Mesenchymal stem cell (in vitro differentiated cells and primary cell): ENCODE measurements around the gene ATP11C.

Experiments
- DNase-seq: peaks from one replicate; pipeline ENCODE4 v3.0.0-alpha.2; 2013
- H2AFZ ChIP-seq: one replicate; pipeline ENCODE4 v1.6.1; 2013; ENCODE audit warnings: low read depth, mild to moderate bottlenecking, control low read depth, inconsistent platforms, low read length, moderate library complexity
- H2AK5ac ChIP-seq: 2 replicates; pipeline ENCODE4 v1.6.1; 2013; ENCODE audit warnings: low read length, moderate library complexity, mild to moderate bottlenecking, inconsistent platforms; ENCODE audit not compliant: severe bottlenecking
- H2BK120ac ChIP-seq: one replicate; pipeline ENCODE4 v1.6.1; 2013; ENCODE audit warnings: low read depth, mild to moderate bottlenecking, inconsistent platforms, low read length, moderate library complexity
- H2BK12ac ChIP-seq, 2 experiments: one replicate each; pipeline ENCODE4 v1.6.1; 2013; ENCODE audit warnings: inconsistent platforms in 2 of 2, low read length in 2 of 2, mild to moderate bottlenecking in 2 of 2, moderate library complexity in 2 of 2, control low read depth in 1 of 2
- H2BK15ac ChIP-seq: one replicate; pipeline ENCODE4 v1.6.1; 2013; ENCODE audit warnings: mild to moderate bottlenecking, low read depth, inconsistent platforms; ENCODE audit not compliant: poor library complexity, severe bottlenecking
- H2BK5ac ChIP-seq: 2 replicates; pipeline ENCODE4 v1.6.1; 2013; ENCODE audit warnings: low read depth, mild to moderate bottlenecking, low read length, control low read depth, inconsistent platforms; ENCODE audit not compliant: poor library complexity, severe bottlenecking
- H3K14ac ChIP-seq, 2 experiments: one replicate each; pipeline ENCODE4 v1.6.1; 2013; ENCODE audit warnings: inconsistent platforms in 2 of 2, low read length in 2 of 2, control low read depth in 1 of 2, mild to moderate bottlenecking in 1 of 2, moderate library complexity in 1 of 2
- H3K18ac ChIP-seq, 2 experiments: one replicate each; pipeline ENCODE4 v1.6.1; 2013; ENCODE audit warnings: inconsistent platforms in 2 of 2, low read length in 2 of 2, control low read depth in 1 of 2, low read depth in 1 of 2, mild to moderate bottlenecking in 1 of 2
- H3K23ac ChIP-seq, 2 experiments: one replicate each; pipeline ENCODE4 v1.6.1; 2013; ENCODE audit warnings: inconsistent platforms in 2 of 2, low read length in 2 of 2, mild to moderate bottlenecking in 2 of 2, moderate library complexity in 2 of 2, control low read depth in 1 of 2
- H3K27ac ChIP-seq: 2 replicates; pipeline ENCODE4 v1.5.1; 2013; ENCODE audit warnings: mild to moderate bottlenecking, moderate library complexity, low read length, control low read depth, inconsistent platforms; ENCODE audit not compliant: poor library complexity, severe bottlenecking
- H3K27me3 ChIP-seq, 2 experiments: 2 replicates each; pipeline versions ENCODE4 v1.6.1 to v1.7.0; 2013; ENCODE audit warnings: low read length in 2 of 2, mild to moderate bottlenecking in 2 of 2, moderate library complexity in 2 of 2, control low read depth in 1 of 2, inconsistent platforms in 1 of 2; ENCODE audit not compliant: control insufficient read depth in 1 of 2, insufficient read depth in 1 of 2
- H3K36me3 ChIP-seq, 2 experiments: 2 replicates each; pipeline versions ENCODE4 v1.6.1 to v1.7.0; 2013; ENCODE audit warnings: low read length in 2 of 2, control low read depth in 1 of 2, inconsistent platforms in 1 of 2, low read depth in 1 of 2, mild to moderate bottlenecking in 1 of 2; ENCODE audit not compliant: insufficient read depth in 2 of 2, control insufficient read depth in 1 of 2
- H3K4ac ChIP-seq, 2 experiments: one replicate each; pipeline ENCODE4 v1.6.1; 2013; ENCODE audit warnings: inconsistent platforms in 2 of 2, low read length in 2 of 2, mild to moderate bottlenecking in 2 of 2, moderate library complexity in 2 of 2, control low read depth in 1 of 2, low read depth in 1 of 2
- H3K4me1 ChIP-seq: 2 replicates; pipeline ENCODE4 v1.6.1; 2013; ENCODE audit warnings: low read depth, low read length, control low read depth; ENCODE audit not compliant: control insufficient read depth, insufficient read depth
- H3K4me2 ChIP-seq: 2 replicates; pipeline ENCODE4 v1.6.1; 2013; ENCODE audit warnings: low read length, mild to moderate bottlenecking, inconsistent platforms; ENCODE audit not compliant: poor library complexity, severe bottlenecking
- H3K4me3 ChIP-seq, 2 experiments: 2 replicates each; pipeline versions ENCODE4 v1.5.1 to v1.7.0; 2013; ENCODE audit warnings: low read length in 2 of 2, mild to moderate bottlenecking in 2 of 2, control low read depth in 1 of 2, low read depth in 1 of 2; ENCODE audit not compliant: insufficient read depth in 1 of 2
- H3K79me1 ChIP-seq: replicated peaks from 2 replicates; pipeline ENCODE4 v1.6.1; 2013; ENCODE audit warnings: mild to moderate bottlenecking, control low read depth, low read length, inconsistent platforms; ENCODE audit not compliant: poor library complexity, severe bottlenecking
- H3K9ac ChIP-seq: 2 replicates; pipeline ENCODE4 v1.7.0; 2013; ENCODE audit warnings: mild to moderate bottlenecking, low read length, moderate library complexity
- H3K9me3 ChIP-seq: 2 replicates; pipeline ENCODE4 v1.7.0; 2013; ENCODE audit warnings: mild to moderate bottlenecking, low read length; ENCODE audit not compliant: control insufficient read depth
- H4K8ac ChIP-seq: one replicate; pipeline ENCODE4 v1.6.1; 2013; ENCODE audit warnings: inconsistent platforms, mild to moderate bottlenecking, low read length, moderate library complexity
- H4K91ac ChIP-seq: one replicate; pipeline ENCODE4 v1.6.1; 2013; ENCODE audit warnings: mild to moderate bottlenecking, low read length, inconsistent platforms
- WGBS: methylation state at CpG from one replicate; pipeline ENCODE4 v1.1.7; 2013; ENCODE audit warnings: mixed read lengths; 5-methylcytosine and 5-hydroxymethylcytosine counted together

The ATP11C gene

DNA sequence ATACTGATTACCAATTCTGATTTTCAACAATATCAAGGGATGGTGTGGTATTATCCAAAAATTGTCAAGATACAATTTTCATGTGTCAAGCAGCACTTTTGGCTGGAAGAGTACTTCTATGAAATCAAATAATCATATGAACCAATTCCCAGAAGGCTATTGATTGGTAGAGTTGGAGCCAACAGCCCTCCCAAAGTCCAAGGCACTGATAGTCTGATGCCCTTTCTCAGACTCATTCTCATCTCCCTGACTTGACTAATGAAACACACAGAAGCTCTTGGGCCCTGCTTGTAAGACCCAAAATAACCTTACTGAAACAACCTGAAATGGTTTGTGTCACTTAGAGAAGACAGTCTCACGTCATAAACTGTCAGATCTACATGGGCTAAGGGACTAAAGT lies 48.9 kb downstream of the ATP11C start:
- Histone ChIP-seq H2BK120ac (no peak overlapping the region), H3K9ac (no peak overlapping the region), H4K91ac (no peak overlapping the region), H2AFZ (no peak overlapping the region), H3K23ac (no peak overlapping the region), H2AK5ac (no peak overlapping the region), H3K79me1 (peaks cover 5% of the 10 kb centered on the region), H3K27me3 (no peaks in the 10 kb centered on the region), H3K4ac (no peak overlapping the region), H3K4me1 (peaks cover 2% of the 10 kb centered on the region), H3K18ac (no peak overlapping the region), H3K36me3 (no peaks in the 10 kb centered on the region), H3K9me3 (no peaks in the 10 kb centered on the region), H2BK5ac (no peak overlapping the region), H3K27ac (no peak overlapping the region), H4K8ac (no peak overlapping the region), H2BK15ac (no peak overlapping the region), H3K4me2 (no peak overlapping the region), H3K14ac (no peak overlapping the region), H3K4me3 (no peak overlapping the region), H2BK12ac (no peak overlapping the region)
- WGBS: 100% methylated on average over 1 of the region's 1 CpG
- DNase-seq: no peak

DNA sequence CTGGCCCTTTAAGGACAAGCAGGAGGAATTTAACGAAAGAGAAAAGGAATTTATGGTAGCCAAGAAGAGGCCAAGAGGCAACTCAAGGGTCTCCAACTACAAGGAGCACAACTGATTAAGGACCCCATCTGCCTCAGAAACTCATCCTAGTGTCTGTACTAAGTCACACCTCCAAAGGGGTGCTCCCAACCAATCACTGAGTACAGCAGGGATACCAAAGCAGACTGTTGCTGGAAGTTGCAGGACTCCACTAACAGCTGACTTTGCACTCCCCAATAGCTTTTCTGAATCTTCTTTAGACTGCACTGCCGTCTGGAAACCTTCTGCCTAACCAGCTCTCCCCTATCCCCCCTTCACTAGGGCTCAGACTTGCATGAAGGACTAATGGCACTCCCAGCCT lies 50.6 kb downstream of the ATP11C start:
- Histone ChIP-seq H3K36me3 (no peaks in the 10 kb centered on the region), H3K4me2 (no peak overlapping the region), H2BK12ac (no peak overlapping the region), H3K9me3 (no peaks in the 10 kb centered on the region), H2AK5ac (no peak overlapping the region), H4K91ac (no peak overlapping the region), H2BK15ac (no peak overlapping the region), H3K4me3 (peak overlapping the region in 1 of 2 experiments; percentile 45), H2BK5ac (no peak overlapping the region), H3K23ac (no peak overlapping the region), H3K18ac (peak overlapping the region; percentile 9 to 57), H3K14ac (no peak overlapping the region), H3K4ac (peak overlapping the region in 1 of 2 experiments; percentile 41), H2BK120ac (no peak overlapping the region), H3K9ac (peak overlapping the region; percentile 68), H3K27me3 (no peaks in the 10 kb centered on the region), H4K8ac (peak overlapping the region; percentile 87), H3K79me1 (peaks cover 9% of the 10 kb centered on the region), H3K4me1 (peaks cover 2% of the 10 kb centered on the region), H2AFZ (no peak overlapping the region), H3K27ac (no peak overlapping the region)
- DNase-seq: peak; percentile 42
- WGBS: 17% methylated on average over 1 of the region's 2 CpGs

DNA sequence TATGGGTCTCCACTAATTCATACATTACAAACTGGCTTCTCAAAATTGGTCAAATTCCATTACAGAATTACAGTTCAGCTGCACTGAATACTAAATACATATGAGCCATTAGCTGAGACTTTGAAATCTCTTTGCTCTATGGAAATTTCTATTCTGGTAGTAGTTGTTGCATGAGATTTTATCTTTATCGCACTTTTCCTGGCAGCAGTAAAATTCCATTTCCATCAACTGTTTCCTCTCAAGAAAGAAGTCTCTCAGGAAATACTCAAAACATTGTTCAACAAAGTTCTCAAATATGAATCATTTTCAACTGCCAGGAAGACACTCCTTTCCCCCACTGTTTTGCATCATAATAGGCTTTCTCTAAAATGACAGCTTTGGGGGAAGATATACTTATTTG lies 51.3 kb downstream of the ATP11C start:
- no peak overlapping the region for H3K4me2 ChIP-seq
- no peak overlapping the region for H2BK12ac ChIP-seq
- no peaks in the 10 kb centered on the region for H3K9me3 ChIP-seq
- H4K8ac ChIP-seq: no peak overlapping the region
- peaks cover 2% of the 10 kb centered on the region for H3K4me1 ChIP-seq
- H3K18ac ChIP-seq: no peak overlapping the region
- no peak overlapping the region for H3K27ac ChIP-seq
- H3K4me3 ChIP-seq: peak overlapping the region in 1 of 2 experiments; percentile 45
- DNase-seq: peak; percentile 69
- no peak overlapping the region for H2BK15ac ChIP-seq
- no peak overlapping the region for H3K4ac ChIP-seq
- H3K23ac ChIP-seq: no peak overlapping the region
- peak overlapping the region; percentile 68 for H3K9ac ChIP-seq
- no peak overlapping the region for H2AFZ ChIP-seq
- H2BK5ac ChIP-seq: no peak overlapping the region
- H3K79me1 ChIP-seq: peaks cover 9% of the 10 kb centered on the region
- H4K91ac ChIP-seq: no peak overlapping the region
- H3K36me3 ChIP-seq: no peaks in the 10 kb centered on the region
- whole genome bisulfite sequencing: 0% methylated on average over 1 of the region's 1 CpG
- H3K27me3 ChIP-seq: no peaks in the 10 kb centered on the region
- H2AK5ac ChIP-seq: no peak overlapping the region
- no peak overlapping the region for H2BK120ac ChIP-seq
- no peak overlapping the region for H3K14ac ChIP-seq

DNA sequence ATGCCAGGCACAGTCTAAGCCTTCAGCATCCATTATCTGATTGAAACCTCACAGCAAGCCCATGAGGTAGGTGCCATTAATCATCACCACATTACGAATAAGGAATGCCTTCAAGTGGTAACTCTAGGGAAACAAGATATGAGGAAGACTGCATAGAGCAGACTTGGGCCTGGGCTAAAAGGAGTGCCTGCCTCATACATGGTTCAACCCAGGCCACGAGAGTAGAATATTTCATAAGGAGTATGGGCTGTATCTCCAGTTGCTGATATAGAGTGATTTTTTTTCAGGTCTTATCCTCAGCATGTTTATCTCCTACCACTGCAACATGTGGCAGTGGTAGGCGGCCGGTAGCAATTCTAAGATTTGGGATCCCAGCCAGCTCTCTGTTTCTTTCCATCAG lies 51.7 kb downstream of the ATP11C start:
- no peak overlapping the region for H2BK15ac ChIP-seq
- no peak overlapping the region for H3K14ac ChIP-seq
- no peaks in the 10 kb centered on the region for H3K36me3 ChIP-seq
- DNase-seq: peak; percentile 63
- H4K8ac ChIP-seq: no peak overlapping the region
- no peaks in the 10 kb centered on the region for H3K27me3 ChIP-seq
- H3K18ac ChIP-seq: no peak overlapping the region
- no peak overlapping the region for H2BK12ac ChIP-seq
- peaks cover 9% of the 10 kb centered on the region for H3K79me1 ChIP-seq
- H3K4me2 ChIP-seq: no peak overlapping the region
- no peak overlapping the region for H2AFZ ChIP-seq
- H3K27ac ChIP-seq: no peak overlapping the region
- H3K9ac ChIP-seq: peak overlapping the region; percentile 39
- no peak overlapping the region for H2BK5ac ChIP-seq
- no peak overlapping the region for H2AK5ac ChIP-seq
- no peak overlapping the region for H3K4me3 ChIP-seq
- no peak overlapping the region for H3K23ac ChIP-seq
- peaks cover 2% of the 10 kb centered on the region for H3K4me1 ChIP-seq
- H3K4ac ChIP-seq: no peak overlapping the region
- no peak overlapping the region for H2BK120ac ChIP-seq
- H3K9me3 ChIP-seq: no peaks in the 10 kb centered on the region
- H4K91ac ChIP-seq: no peak overlapping the region
- 27% methylated on average over 2 of the region's 4 CpGs for WGBS
